ENCODE measurements around the gene EIF4G3.

DNA sequence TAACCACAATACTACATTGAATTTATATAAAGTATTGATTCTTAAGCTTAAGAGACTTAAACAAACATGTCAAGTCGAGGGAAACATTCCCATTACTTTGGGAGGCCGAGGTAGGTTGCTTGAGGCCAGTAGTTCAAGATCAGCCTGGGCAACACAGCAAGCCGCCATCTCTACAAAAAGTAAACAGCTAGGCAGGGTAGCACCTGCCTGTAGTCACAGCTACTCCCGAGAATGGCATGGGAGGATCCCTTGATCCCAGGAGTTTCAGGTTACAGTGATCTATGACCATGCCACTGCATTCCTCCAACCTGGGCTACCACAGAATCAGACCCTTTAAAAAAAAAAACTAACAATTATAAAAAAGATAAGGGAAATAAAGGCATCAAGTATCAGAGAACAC is 50.4 kb downstream of the EIF4G3 start:
- TF ChIP-seq, protein P1, sequence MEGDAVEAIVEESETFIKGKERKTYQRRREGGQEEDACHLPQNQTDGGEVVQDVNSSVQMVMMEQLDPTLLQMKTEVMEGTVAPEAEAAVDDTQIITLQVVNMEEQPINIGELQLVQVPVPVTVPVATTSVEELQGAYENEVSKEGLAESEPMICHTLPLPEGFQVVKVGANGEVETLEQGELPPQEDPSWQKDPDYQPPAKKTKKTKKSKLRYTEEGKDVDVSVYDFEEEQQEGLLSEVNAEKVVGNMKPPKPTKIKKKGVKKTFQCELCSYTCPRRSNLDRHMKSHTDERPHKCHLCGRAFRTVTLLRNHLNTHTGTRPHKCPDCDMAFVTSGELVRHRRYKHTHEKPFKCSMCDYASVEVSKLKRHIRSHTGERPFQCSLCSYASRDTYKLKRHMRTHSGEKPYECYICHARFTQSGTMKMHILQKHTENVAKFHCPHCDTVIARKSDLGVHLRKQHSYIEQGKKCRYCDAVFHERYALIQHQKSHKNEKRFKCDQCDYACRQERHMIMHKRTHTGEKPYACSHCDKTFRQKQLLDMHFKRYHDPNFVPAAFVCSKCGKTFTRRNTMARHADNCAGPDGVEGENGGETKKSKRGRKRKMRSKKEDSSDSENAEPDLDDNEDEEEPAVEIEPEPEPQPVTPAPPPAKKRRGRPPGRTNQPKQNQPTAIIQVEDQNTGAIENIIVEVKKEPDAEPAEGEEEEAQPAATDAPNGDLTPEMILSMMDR (IDR thresholded peaks at IDR 0.05), result no peak
- TF ChIP-seq POLR2A (IDR thresholded peaks at IDR 0.05), result no peak
